ENCODE measurements around the gene MACROD2.
A peak's percentile ranks its signal among the peaks of the same experiment; 100 is the strongest.
"Not testable (repeated sequence)": the region's sequence is repeated elsewhere in the genome, so short reads cannot be mapped to it uniquely, and the experiment has no call there.

Gene MACROD2

GRCh38 chr20:14921513-14921912 lies 926.2 kb downstream of the MACROD2 start:
- peak; percentile 68 for DNase-seq (ENCODE audit: extremely low read depth, low read depth)
- TF ChIP-seq, protein P1, sequence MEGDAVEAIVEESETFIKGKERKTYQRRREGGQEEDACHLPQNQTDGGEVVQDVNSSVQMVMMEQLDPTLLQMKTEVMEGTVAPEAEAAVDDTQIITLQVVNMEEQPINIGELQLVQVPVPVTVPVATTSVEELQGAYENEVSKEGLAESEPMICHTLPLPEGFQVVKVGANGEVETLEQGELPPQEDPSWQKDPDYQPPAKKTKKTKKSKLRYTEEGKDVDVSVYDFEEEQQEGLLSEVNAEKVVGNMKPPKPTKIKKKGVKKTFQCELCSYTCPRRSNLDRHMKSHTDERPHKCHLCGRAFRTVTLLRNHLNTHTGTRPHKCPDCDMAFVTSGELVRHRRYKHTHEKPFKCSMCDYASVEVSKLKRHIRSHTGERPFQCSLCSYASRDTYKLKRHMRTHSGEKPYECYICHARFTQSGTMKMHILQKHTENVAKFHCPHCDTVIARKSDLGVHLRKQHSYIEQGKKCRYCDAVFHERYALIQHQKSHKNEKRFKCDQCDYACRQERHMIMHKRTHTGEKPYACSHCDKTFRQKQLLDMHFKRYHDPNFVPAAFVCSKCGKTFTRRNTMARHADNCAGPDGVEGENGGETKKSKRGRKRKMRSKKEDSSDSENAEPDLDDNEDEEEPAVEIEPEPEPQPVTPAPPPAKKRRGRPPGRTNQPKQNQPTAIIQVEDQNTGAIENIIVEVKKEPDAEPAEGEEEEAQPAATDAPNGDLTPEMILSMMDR (IDR thresholded peaks at IDR 0.05; ENCODE audit: low read depth, low read length): no peak

DNA sequence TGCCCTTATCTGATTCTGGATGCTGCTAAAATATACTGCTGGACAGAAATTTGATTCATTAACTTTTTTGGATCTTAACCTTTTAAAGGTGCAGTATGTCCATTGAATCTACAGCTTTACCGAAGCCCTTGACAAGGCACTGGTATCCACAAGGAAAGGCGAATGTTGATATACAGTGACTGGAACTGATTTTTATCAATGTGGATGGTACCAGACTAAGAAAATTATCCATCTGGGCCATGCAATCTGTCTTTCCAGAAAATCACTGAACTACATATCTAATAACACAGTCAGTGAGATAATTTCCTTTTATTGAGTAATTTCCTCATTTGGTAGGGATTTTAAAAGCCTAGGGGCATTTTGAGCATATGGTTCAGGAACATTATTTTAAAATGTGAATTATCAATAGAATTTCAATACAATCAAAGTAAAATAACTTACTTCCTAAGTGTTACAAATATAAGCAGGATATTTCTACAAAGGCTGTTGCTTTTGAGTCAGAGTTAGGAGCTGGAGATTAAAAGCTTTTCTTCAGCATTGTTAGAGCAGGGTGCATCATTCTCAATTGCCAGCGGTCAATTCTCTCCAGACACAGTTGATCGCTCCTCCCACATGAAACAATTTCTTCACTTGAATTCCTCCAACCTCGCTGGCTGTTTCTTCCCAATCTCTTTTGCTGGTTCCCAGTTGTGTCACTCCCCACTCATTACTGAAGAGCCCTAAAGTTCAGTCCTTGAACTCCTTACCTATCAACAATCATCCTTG lies 927.4 kb downstream of the MACROD2 start:
- DNase-seq (ENCODE audit: extremely low read depth, low read depth): no peak

GRCh38 chr20:14924433-14924832 lies 929.1 kb downstream of the MACROD2 start:
- DNase-seq (ENCODE audit: extremely low read depth, low read depth): no peak
- TF ChIP-seq, protein P1 (IDR thresholded peaks at IDR 0.05; ENCODE audit: low read depth, low read length): no peak

More for the DNA sequence above, 927.4 kb downstream of the MACROD2 start:
- TF ChIP-seq, protein P1 (IDR thresholded peaks at IDR 0.05; ENCODE audit: low read depth, low read length): no peak

- TF ChIP-seq, protein P1 (IDR thresholded peaks at IDR 0.05; ENCODE audit: low read depth, low read length): no peak
- DNase-seq (ENCODE audit: extremely low read depth, low read depth): no peak
Measured at GRCh38 chr20:14925300-14925699, 930.0 kb downstream of the MACROD2 start.

DNA sequence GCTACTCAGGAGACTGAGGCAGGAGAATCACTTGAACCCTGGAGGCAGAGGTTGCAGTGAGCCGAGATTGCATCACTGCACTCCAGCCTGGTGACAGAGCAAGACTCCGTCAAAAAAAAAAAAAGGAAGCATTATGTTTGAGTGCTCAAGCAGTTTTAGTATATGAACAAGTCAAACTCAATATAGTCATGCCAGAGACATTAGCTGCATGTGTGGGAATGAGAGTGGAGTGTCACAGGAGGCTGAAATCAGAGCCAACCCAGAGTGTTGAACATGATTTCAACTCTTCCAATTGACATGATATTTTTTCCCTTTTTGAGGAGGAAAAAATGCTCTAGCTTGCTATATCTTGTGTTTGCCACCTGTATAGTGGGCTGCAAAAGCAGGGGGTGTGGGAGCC lies 931.1 kb downstream of the MACROD2 start:
- DNase-seq (ENCODE audit: extremely low read depth, low read depth): not testable (repeated sequence)

DNA sequence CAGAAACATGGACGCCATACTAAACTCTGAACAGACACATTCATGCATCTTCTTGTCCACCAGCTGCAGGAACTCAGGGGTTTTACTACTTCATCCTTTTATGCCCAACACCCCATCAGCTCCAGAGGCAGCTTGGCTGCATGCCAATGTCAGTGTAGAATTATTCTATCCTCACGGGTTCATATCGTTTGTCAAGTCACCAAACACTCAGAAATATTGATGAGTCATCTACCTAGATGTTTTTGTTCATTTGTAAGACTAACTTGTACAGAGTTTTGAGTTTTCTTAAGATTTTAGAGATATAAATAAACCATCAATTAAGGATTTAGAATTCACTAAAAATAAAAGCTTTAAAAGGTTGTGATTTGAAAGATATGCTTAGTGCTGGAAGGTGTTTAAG lies 932.8 kb downstream of the MACROD2 start:
- TF ChIP-seq, protein P1 (IDR thresholded peaks at IDR 0.05; ENCODE audit: low read depth, low read length): no peak
- DNase-seq (ENCODE audit: extremely low read depth, low read depth): no peak

DNA sequence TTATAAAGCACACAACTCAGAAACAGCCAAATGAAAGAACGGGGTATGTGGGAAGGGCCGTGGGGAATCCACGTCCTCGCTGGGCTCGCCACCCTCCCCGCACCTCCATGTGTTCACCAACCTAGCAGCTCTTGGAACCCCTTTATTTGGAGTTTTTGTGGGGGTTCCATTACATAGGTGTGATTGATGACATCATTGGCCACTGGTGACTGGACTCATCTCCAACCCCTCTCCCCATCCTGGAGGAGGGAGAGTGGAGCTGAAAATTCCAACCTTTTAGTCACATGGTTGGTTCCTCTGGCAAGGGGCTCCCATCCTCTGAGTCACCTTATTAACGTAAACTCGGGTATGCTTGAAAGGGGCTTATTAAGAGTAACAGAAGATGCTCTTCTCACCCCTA lies 934.1 kb downstream of the MACROD2 start:
- TF ChIP-seq, protein P1 (IDR thresholded peaks at IDR 0.05; ENCODE audit: low read depth, low read length): no peak
- no peak for DNase-seq (ENCODE audit: extremely low read depth, low read depth)

DNA sequence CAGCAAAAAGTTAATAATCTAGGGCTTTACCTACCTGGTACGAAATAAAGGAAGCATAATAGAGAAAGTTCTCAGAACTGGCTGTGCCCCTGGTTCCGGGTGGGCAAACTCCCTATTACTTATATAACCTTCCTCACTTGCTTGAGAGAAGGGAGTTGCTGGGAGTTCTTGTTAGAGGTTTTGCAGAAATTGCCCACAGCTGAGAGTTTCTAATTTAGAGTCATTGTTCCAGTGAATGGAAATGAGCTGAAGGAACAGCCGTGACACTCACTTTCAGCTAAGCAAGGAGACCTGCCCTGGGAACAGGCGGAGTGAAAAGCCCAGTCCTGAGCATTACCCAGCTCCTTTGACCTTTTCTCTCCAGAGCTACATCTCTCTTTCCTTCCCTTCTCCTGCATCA lies 936.7 kb downstream of the MACROD2 start:
- DNase-seq (ENCODE audit: extremely low read depth, low read depth): no peak
- TF ChIP-seq, protein P1 (IDR thresholded peaks at IDR 0.05; ENCODE audit: low read depth, low read length): no peak

Data from AG09319 (cell line).